Adrenal gland (tissue), 5 donors: Measurements from ENCODE around the gene TSFM.

ENCODE experiments used
- CTCF ChIP-seq, 6 experiments: fragments of 450-650 bp in 4 of 6; fragments of 200-600 bp in 2 of 6; sonication (generic) in 1 of 6; IDR thresholded peaks; 1 replicate in 5 of 6; 2 replicates in 1 of 6; pipeline versions ENCODE4 v1.5.1 to v1.8.0; 2016 to 2021; ENCODE audit warnings: antibody characterized with exemption in 6 of 6, mild to moderate bottlenecking in 2 of 6, moderate library complexity in 1 of 6
- POLR2A ChIP-seq, 2 donors: fragments of 450-650 bp; IDR thresholded peaks; one replicate each; pipeline ENCODE4 v1.6.1; 2017; ENCODE audit warnings: antibody characterized with exemption in 2 of 2, mild to moderate bottlenecking in 2 of 2, moderate library complexity in 1 of 2
- donor health status: DM: no; HTN: no; CAD: no.

DNA sequence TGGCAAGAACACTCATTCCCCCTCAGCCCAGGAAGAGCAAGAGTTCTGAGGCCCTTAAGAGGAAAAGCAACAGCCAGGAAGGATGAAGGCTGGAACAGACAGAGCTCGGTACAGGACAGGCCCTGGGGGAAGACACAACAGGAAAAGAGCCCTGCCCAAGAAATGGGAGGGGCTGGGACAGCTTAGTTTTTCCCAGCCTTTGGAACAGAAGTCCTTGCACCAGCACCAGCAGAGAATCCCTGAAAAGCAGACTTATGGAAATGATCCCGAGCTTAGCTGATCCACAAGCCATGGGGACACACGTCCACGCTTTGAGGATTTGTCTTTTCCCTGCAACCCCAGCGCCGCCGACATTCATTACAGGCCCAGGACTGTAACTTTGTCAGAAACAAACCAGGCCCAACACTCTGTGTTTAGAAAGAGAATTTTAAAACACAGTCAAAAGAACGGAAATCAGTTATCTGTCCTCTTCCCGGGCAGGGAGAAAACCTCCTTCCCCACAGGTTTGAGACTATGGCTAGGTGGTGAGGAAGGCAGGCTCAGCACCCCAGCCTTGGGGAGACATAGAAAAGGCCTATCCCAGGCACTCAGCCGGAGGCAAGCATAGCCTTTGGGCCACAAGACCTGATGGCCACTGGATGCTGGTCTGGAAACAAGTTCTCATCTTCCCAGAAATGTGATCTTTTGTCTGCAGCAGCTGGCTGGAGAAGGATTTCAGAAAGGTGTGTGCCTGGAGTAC is 40.0 kb downstream of the TSFM start:
- no peak for TF ChIP-seq CTCF (IDR thresholded peaks at IDR 0.05)
- no peak for TF ChIP-seq POLR2A (IDR thresholded peaks at IDR 0.05)
